OCI-LY1 (cell line): ENCODE data around the gene ACAP3.

ENCODE experiments used
- H2AFZ ChIP-seq: fragments of 200-600 bp; sonication (generic), shearing (Covaris generic); 2 replicates; pipeline ENCODE4 v1.6.0; 2014; ENCODE audit warnings: antibody characterized with exemption, mild to moderate bottlenecking, low read length
- H3F3A ChIP-seq: fragments of 200-600 bp; sonication (generic), shearing (Covaris generic); 2 replicates; pipeline ENCODE4 v1.6.0; 2014; ENCODE audit warnings: mild to moderate bottlenecking, antibody characterized with exemption, low read length, moderate library complexity; ENCODE audit not compliant: insufficient read depth
- H3K27ac ChIP-seq: fragments of 200-600 bp; sonication (generic); 2 replicates; pipeline ENCODE4 v1.5.1; 2014; ENCODE audit warnings: low read length, mixed run types, mild to moderate bottlenecking, low read depth; ENCODE audit not compliant: poor library complexity, severe bottlenecking
- H3K27me3 ChIP-seq: fragments of 200-600 bp; sonication (generic); 2 replicates; pipeline ENCODE4 v1.6.0; 2014; ENCODE audit warnings: antibody characterized with exemption, mild to moderate bottlenecking, low read length, moderate library complexity; ENCODE audit not compliant: insufficient read depth
- H3K36me3 ChIP-seq: fragments of 200-600 bp; sonication (generic); 2 replicates; pipeline ENCODE4 v1.6.1; 2014; ENCODE audit warnings: mild to moderate bottlenecking, antibody characterized with exemption, low read length, moderate library complexity, mixed read lengths; ENCODE audit not compliant: insufficient read depth
- H3K4me1 ChIP-seq: fragments of 200-600 bp; sonication (generic); 2 replicates; pipeline ENCODE4 v1.5.1; 2014; ENCODE audit warnings: mild to moderate bottlenecking, low read length, moderate library complexity; ENCODE audit not compliant: insufficient read depth, severe bottlenecking
- H3K4me2 ChIP-seq: fragments of 200-600 bp; sonication (generic), shearing (Covaris generic); 2 replicates; pipeline ENCODE4 v1.6.1; 2014; ENCODE audit warnings: low read length
- H3K4me3 ChIP-seq: fragments of 200-600 bp; sonication (generic); 2 replicates; pipeline ENCODE4 v1.5.1; 2014; ENCODE audit warnings: low read length, low read depth, mild to moderate bottlenecking, mixed read lengths; ENCODE audit not compliant: poor library complexity, severe bottlenecking
- H3K79me2 ChIP-seq: fragments of 200-600 bp; shearing (Covaris generic); 2 replicates; pipeline ENCODE4 v1.6.1; 2016; ENCODE audit warnings: mixed run types, low read length, mixed read lengths; ENCODE audit not compliant: insufficient read depth
- H3K9ac ChIP-seq: fragments of 200-600 bp; sonication (generic), shearing (Covaris generic); 2 replicates; pipeline ENCODE4 v1.6.1; 2014; ENCODE audit warnings: mild to moderate bottlenecking, low read length, mixed read lengths
- H3K9me2 ChIP-seq: fragments of 200-600 bp; sonication (generic), shearing (Covaris generic); 2 replicates; pipeline ENCODE4 v1.6.1; 2014; ENCODE audit warnings: low read depth, mild to moderate bottlenecking, low read length, mixed read lengths
- H3K9me3 ChIP-seq: fragments of 200-600 bp; shearing (Covaris generic); 2 replicates; pipeline ENCODE4 v1.6.1; 2014; ENCODE audit warnings: low read length, mixed read lengths
- H4K20me1 ChIP-seq: fragments of 200-600 bp; sonication (generic), shearing (Covaris generic); 2 replicates; pipeline ENCODE4 v1.6.0; 2016; ENCODE audit warnings: mild to moderate bottlenecking, low read length; ENCODE audit not compliant: insufficient read depth
- EZH2 ChIP-seq: fragments of 200-600 bp; sonication (generic), shearing (Covaris generic); IDR thresholded peaks from 2 replicates; pipeline ENCODE4 v1.8.0; 2017; ENCODE audit warnings: borderline replicate concordance, mixed run types, mild to moderate bottlenecking, antibody characterized with exemption, low read length, moderate library complexity, mixed read lengths
- TF ChIP-seq, protein P1 (sequence below): fragments of 200-600 bp; sonication (generic), shearing (Covaris generic); IDR thresholded peaks from 2 replicates; pipeline ENCODE4 v1.5.1; 2017; ENCODE audit warnings: mild to moderate bottlenecking, antibody characterized with exemption, low read length, moderate library complexity, mixed read lengths

Gene ACAP3

DNA sequence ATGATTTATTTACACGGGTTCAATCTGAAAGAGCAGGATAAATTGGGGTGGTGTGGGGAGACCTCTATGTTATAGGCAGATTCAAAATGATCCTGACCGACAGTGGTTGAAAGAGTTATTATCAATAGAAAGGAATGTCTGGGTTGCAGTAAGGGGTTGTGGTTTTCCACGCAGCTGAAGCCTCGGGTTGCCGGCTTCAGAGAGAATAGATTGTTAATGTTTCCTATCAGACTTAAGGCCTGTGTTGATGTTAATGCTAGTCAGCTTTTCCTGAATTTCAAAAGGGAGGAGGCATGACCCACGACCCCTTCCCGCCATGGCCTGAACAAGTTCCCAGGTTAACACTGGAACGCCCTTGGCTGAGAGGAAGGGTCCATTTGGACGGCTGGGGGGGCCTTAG lies 31.9 kb downstream of the ACAP3 start:
- peaks cover 14% of the 10 kb centered on the region for H3K36me3 ChIP-seq
- no peaks in the 10 kb centered on the region for H3K9me2 ChIP-seq
- peaks cover 3% of the 10 kb centered on the region; the same call in 1 of the 2 replicates for H3K9me3 ChIP-seq
- peaks cover 24% of the 10 kb centered on the region for H3K79me2 ChIP-seq
- no peaks in the 10 kb centered on the region for H3K27me3 ChIP-seq
- no peak overlapping the region for H2AFZ ChIP-seq
- no peaks in the 10 kb centered on the region for H3F3A ChIP-seq
- H3K27ac ChIP-seq: no peak overlapping the region
- no peak overlapping the region for H3K9ac ChIP-seq
- no peak overlapping the region for H3K4me2 ChIP-seq
- no peaks in the 10 kb centered on the region for H4K20me1 ChIP-seq
- TF ChIP-seq, protein P1, sequence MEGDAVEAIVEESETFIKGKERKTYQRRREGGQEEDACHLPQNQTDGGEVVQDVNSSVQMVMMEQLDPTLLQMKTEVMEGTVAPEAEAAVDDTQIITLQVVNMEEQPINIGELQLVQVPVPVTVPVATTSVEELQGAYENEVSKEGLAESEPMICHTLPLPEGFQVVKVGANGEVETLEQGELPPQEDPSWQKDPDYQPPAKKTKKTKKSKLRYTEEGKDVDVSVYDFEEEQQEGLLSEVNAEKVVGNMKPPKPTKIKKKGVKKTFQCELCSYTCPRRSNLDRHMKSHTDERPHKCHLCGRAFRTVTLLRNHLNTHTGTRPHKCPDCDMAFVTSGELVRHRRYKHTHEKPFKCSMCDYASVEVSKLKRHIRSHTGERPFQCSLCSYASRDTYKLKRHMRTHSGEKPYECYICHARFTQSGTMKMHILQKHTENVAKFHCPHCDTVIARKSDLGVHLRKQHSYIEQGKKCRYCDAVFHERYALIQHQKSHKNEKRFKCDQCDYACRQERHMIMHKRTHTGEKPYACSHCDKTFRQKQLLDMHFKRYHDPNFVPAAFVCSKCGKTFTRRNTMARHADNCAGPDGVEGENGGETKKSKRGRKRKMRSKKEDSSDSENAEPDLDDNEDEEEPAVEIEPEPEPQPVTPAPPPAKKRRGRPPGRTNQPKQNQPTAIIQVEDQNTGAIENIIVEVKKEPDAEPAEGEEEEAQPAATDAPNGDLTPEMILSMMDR: no peak
- no peak for TF ChIP-seq EZH2
- H3K4me3 ChIP-seq: no peak overlapping the region
- H3K4me1 ChIP-seq: peaks cover 27% of the 10 kb centered on the region

DNA sequence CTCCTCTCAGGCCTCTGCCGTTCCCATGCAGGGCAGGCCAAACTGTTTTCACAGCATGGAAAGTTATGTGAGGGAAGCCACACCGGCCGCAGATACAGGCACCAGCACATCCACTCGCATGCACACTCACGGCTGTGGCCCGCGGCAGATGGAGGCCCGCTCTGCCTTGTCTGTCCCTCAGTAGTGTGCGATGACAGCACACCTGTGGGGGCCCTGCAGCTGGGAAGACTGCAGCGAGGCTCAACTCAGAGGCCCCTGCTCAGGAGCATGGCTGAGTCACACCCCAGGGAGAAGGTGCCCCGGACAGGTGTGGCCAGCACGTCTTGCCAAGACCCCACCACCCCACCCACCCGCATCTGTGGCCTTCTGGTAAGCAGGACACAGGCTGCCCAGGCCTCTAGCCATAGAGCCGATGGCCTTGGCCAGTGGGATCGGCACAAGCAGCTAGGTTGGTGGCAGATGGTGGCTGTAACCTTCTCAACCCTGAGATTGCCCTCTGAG lies 32.7 kb downstream of the ACAP3 start:
- H3K79me2 ChIP-seq: peaks cover 32% of the 10 kb centered on the region
- no peaks in the 10 kb centered on the region for H3K27me3 ChIP-seq
- H3K36me3 ChIP-seq: peaks cover 14% of the 10 kb centered on the region
- H3K9me2 ChIP-seq: no peaks in the 10 kb centered on the region
- no peak overlapping the region; the same call in 1 of the 2 replicates for H3K4me2 ChIP-seq
- no peak overlapping the region for H2AFZ ChIP-seq
- H3K9me3 ChIP-seq: peaks cover 3% of the 10 kb centered on the region; the same call in 1 of the 2 replicates
- no peak overlapping the region for H3K27ac ChIP-seq
- H3K4me3 ChIP-seq: no peak overlapping the region
- no peaks in the 10 kb centered on the region for H4K20me1 ChIP-seq
- peaks cover 28% of the 10 kb centered on the region for H3K4me1 ChIP-seq
- TF ChIP-seq, protein P1: no peak
- no peak for TF ChIP-seq EZH2
- H3F3A ChIP-seq: no peaks in the 10 kb centered on the region
- no peak overlapping the region for H3K9ac ChIP-seq

DNA sequence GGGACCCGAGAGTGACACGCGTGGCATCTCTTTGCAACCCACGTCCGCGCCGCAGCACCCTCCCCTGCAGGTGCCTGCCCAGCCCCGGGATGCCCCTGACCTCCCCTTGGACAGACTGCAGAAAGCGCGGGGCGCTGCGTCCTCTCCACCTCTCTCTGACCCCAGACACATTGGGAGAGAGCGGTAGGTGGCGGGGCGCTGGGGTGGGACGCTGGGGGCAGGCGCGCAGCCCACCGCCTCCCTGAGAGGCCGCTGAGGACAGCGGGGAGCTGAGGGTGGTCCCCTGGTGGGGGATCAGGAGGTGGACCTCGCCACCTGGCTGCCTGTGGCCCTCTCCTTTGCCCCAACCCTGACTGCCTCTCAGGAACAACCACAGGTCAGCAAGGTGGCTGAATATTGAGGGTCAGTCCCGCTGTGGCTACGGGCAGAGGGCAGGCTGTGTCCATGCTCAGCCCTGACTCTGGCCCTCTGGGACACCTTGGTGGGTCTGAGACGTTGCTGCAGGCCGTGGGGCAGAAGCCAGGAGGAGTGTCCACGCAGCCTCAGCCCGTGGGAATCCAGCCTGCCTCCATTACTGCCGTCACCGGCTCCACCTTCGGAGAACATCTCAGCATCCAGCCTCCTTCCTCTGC lies 33.3 kb downstream of the ACAP3 start:
- Histone ChIP-seq H3K27ac (no peak overlapping the region), H3K79me2 (peaks cover 38% of the 10 kb centered on the region), H3F3A (no peaks in the 10 kb centered on the region)

More for the DNA sequence above, 33.3 kb downstream of the ACAP3 start:
- TF ChIP-seq, protein P1: no peak
- TF ChIP-seq EZH2: no peak
- H3K9me2 ChIP-seq: no peaks in the 10 kb centered on the region
- H4K20me1 ChIP-seq: no peaks in the 10 kb centered on the region
- H3K9me3 ChIP-seq: peaks cover 3% of the 10 kb centered on the region; the same call in 1 of the 2 replicates
- H3K4me2 ChIP-seq: peak overlapping the region; percentile 97
- peaks cover 14% of the 10 kb centered on the region for H3K36me3 ChIP-seq
- H3K27me3 ChIP-seq: no peaks in the 10 kb centered on the region
- H3K4me3 ChIP-seq: peak overlapping the region; percentile 81
- H2AFZ ChIP-seq: no peak overlapping the region
- H3K9ac ChIP-seq: peak overlapping the region; percentile 94
- H3K4me1 ChIP-seq: peaks cover 28% of the 10 kb centered on the region
